Smooth muscle cell (in vitro differentiated cells): ENCODE data around the gene GALNT17. TPM values are rescaled to one million over a fixed set of nuclear protein-coding genes. Genes with fewer than 3 reads are reported as not detected.

Experiments
- DNase-seq: peaks from one replicate; lab custom pipeline; 2025; ENCODE audit not compliant: unreplicated experiment; lab: John Stamatoyannopoulos, UW
- H2AFZ ChIP-seq: fragments of 200-600 bp; sonication (generic); 2 replicates; pipeline ENCODE4 v1.6.0; 2016; ENCODE audit warnings: antibody characterized with exemption, low read depth, mild to moderate bottlenecking
- H3F3A ChIP-seq: fragments of 200-600 bp; sonication (generic); 2 replicates; pipeline ENCODE4 v1.6.0; 2017; ENCODE audit warnings: antibody characterized with exemption, low read depth
- H3K27ac ChIP-seq: fragments of 200-600 bp; sonication (generic); 2 replicates; pipeline ENCODE4 v1.5.1; 2016; ENCODE audit warnings: low read depth, mild to moderate bottlenecking
- H3K27me3 ChIP-seq: fragments of 200-600 bp; sonication (generic); 2 replicates; pipeline ENCODE4 v1.6.1; 2016; ENCODE audit warnings: low read depth, mild to moderate bottlenecking
- H3K36me3 ChIP-seq: fragments of 200-600 bp; sonication (generic); 2 replicates; pipeline ENCODE4 v1.5.1; 2016; ENCODE audit warnings: low read depth
- H3K4me1 ChIP-seq: fragments of 200-600 bp; sonication (generic); 2 replicates; pipeline ENCODE4 v1.5.1; 2016; ENCODE audit warnings: low read depth
- H3K4me2 ChIP-seq: fragments of 200-600 bp; sonication (generic); 2 replicates; pipeline ENCODE4 v1.6.0; 2016; ENCODE audit warnings: mild to moderate bottlenecking
- H3K4me3 ChIP-seq: fragments of 200-600 bp; sonication (generic); 2 replicates; pipeline ENCODE4 v1.5.1; 2016; ENCODE audit warnings: mild to moderate bottlenecking
- H3K79me2 ChIP-seq: fragments of 200-600 bp; sonication (generic); 2 replicates; pipeline ENCODE4 v1.6.0; 2016; ENCODE audit warnings: low read depth, mild to moderate bottlenecking
- H3K9ac ChIP-seq: fragments of 200-600 bp; sonication (generic); 2 replicates; pipeline ENCODE4 v1.6.0; 2016; ENCODE audit warnings: low read depth
- H3K9me3 ChIP-seq: fragments of 200-600 bp; sonication (generic); replicated peaks from 2 replicates; pipeline ENCODE4 v1.5.1; 2016; ENCODE audit warnings: low read depth
- H4K20me1 ChIP-seq: fragments of 200-600 bp; sonication (generic); 2 replicates; pipeline ENCODE4 v1.6.0; 2016; ENCODE audit warnings: low read depth
- CTCF ChIP-seq: fragments of 200-600 bp; sonication (generic); IDR thresholded peaks from 2 replicates; pipeline ENCODE4 v1.5.1; 2017; ENCODE audit warnings: borderline replicate concordance, mild to moderate bottlenecking, antibody characterized with exemption; ENCODE audit not compliant: insufficient read depth, poor library complexity, severe bottlenecking
- WGBS: methylation state at CpG from one replicate; pipeline ENCODE4 v1.1.7; 2016; ENCODE audit warnings: low lambda C conversion rate; 5-methylcytosine and 5-hydroxymethylcytosine counted together
- polyA plus RNA-seq: library from polyadenylated mRNA; unstranded; fragments of >200 nt; fragmentation: Nextera tagmentation; extraction: Ambion mirVana; gene quantifications from 2 replicates; pipeline ENCODE4 v1.2.1, GENCODE V29; 2016
- total RNA-seq: library from RNA; depleted of rRNA; stranded (reverse); fragments of >200 nt; gene quantifications from 2 replicates; pipeline ENCODE4 v1.2.3, GENCODE V29; 2014

GALNT17 gene
- total and polyA plus RNA-seq, 2 experiments from 2014 or later = 0.38 to 0.45 TPM

DNA sequence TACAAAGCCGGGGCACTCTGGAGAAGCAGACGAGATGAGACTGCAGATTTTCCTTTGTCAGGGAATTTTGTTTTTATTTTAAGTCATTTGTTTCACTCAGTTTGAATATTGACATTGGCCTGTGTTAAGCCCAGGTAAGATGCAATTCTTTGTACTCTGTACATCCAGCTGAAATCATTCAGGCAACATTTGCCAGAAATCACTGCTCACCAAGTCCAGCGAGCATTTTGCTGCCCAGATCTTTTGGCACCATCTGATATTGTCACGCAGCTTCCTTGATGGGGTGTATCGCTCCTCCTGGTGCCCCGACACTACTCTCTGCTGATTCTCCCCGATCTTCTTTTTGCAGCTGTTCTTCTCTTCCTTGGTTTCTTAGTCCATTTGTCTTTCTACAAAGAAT is 261.7 kb downstream of the GALNT17 start:
- Histone ChIP-seq H3K4me1 (peaks cover 9% of the 10 kb centered on the region), H3K9ac (no peak overlapping the region), H3K27ac (no peak overlapping the region), H4K20me1 (no peaks in the 10 kb centered on the region), H3K36me3 (no peaks in the 10 kb centered on the region), H2AFZ (no peak overlapping the region), H3K4me2 (no peak overlapping the region), H3K27me3 (no peaks in the 10 kb centered on the region), H3K79me2 (no peaks in the 10 kb centered on the region), H3F3A (no peaks in the 10 kb centered on the region), H3K4me3 (no peak overlapping the region), H3K9me3 (no peaks in the 10 kb centered on the region)
- DNase-seq = no peak
- WGBS = 82% methylated on average over 7 of the region's 7 CpGs
- TF ChIP-seq CTCF = no peak

GRCh38 chr7:71402684-71403083 is 270.7 kb downstream of the GALNT17 start:
- Histone ChIP-seq H3K36me3 (no peaks in the 10 kb centered on the region), H3K27me3 (no peaks in the 10 kb centered on the region), H3K4me2 (no peak overlapping the region), H3K4me1 (no peaks in the 10 kb centered on the region), H3K4me3 (no peak overlapping the region), H3K9me3 (no peaks in the 10 kb centered on the region), H3K27ac (no peak overlapping the region), H4K20me1 (no peaks in the 10 kb centered on the region), H3F3A (no peaks in the 10 kb centered on the region), H3K79me2 (no peaks in the 10 kb centered on the region), H2AFZ (no peak overlapping the region), H3K9ac (no peak overlapping the region)
- no peak for TF ChIP-seq CTCF
- DNase-seq = no peak
- 57% methylated on average over 2 of the region's 2 CpGs for WGBS

DNA sequence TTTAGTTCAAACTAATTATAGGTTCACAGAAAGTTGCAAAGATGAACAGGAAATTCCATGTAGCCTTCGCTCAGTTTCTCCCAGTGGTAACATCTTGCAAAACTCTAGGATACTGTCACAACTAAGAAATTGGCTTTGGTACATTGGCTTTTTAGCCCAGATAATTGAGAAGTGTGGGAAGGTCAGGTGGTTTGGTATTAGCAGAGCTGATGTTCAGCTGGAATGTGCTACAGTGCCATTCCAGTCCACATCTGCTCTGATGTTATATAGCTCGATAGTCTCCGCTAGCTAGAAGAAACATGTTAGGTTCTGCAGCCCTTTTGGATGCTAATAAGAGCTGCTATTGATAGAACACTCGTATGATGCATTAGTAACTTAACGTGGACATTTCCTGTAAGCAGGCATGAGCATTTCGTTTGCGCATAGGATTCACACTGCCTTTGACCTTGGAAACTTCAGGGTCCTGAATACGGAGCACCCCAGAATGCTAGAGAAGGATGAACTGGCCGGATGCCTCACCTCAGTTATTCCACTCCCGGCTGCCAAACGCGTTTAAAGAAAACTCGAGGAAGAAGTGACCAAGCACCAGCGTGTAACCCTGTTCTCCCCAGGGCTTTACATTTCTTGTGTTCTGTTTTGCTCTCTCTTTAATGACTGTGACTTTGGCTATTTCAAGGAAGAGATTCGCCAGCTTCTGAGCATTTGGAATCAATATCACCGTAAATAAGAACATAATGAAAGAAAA is 271.4 kb downstream of the GALNT17 start:
- H3F3A ChIP-seq = no peaks in the 10 kb centered on the region
- H2AFZ ChIP-seq = no peak overlapping the region
- no peak overlapping the region for H3K4me3 ChIP-seq
- no peak for TF ChIP-seq CTCF
- H3K36me3 ChIP-seq = no peaks in the 10 kb centered on the region
- H4K20me1 ChIP-seq = no peaks in the 10 kb centered on the region
- no peak for DNase-seq
- no peak overlapping the region for H3K27ac ChIP-seq
- 92% methylated on average over 16 of the region's 16 CpGs for WGBS
- no peak overlapping the region for H3K4me2 ChIP-seq
- no peak overlapping the region for H3K9ac ChIP-seq
- no peaks in the 10 kb centered on the region for H3K27me3 ChIP-seq
- no peaks in the 10 kb centered on the region for H3K9me3 ChIP-seq
- no peaks in the 10 kb centered on the region for H3K79me2 ChIP-seq
- no peaks in the 10 kb centered on the region for H3K4me1 ChIP-seq
